ENCODE data around the gene HIGD1B. TPM values are rescaled to one million over a fixed set of nuclear protein-coding genes. Genes with fewer than 3 reads are reported as not detected.

HIGD1B gene
- polyA plus RNA-seq, 3 donors = not detected

DNA sequence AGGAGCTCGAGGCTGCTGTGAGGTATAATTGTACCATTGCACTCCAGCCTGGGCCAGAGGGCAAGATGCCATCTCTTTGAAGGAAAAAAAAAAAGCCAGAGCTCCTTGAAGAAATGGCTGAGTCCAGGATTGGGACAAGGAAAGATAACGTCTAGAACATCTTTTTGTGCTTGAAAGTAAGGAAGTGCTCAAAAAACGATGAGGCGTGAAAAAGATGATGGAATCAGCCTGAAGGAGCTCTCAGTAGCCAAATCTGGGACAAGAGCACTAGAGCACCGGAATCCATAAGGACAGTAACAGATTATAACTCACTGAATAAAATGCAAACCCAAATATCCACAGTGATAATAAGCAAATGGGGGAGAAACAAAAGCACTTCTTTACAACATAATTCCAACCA is 29.4 kb downstream of the HIGD1B start:
- Histone ChIP-seq H2AFZ (ENCODE audit: insufficient read depth, low read depth, low read length, poor library complexity, severe bottlenecking) (no peak overlapping the region), H3K9ac (ENCODE audit: insufficient read depth, low read length, poor library complexity, severe bottlenecking) (no peak overlapping the region), H3K27ac (ENCODE audit: low read depth in 1 of 2, low read length in 2 of 2) (no peak overlapping the region), H3K4me1 (ENCODE audit: control insufficient read depth in 1 of 2, insufficient read depth in 2 of 2, low read length in 2 of 2) (no peaks in the 10 kb centered on the region), H3K79me2 (ENCODE audit: insufficient read depth, low read length) (no peaks in the 10 kb centered on the region), H3K27me3 (ENCODE audit: control insufficient read depth in 2 of 2, insufficient read depth in 2 of 2, low read length in 2 of 2) (no peaks in the 10 kb centered on the region), H3K9me3 (replicated peaks in 1 of 2; ENCODE audit: control insufficient read depth in 1 of 2, insufficient read depth in 1 of 2, low read length in 2 of 2) (no peaks in the 10 kb centered on the region), H4K20me1 (ENCODE audit: insufficient read depth, low read length) (peaks cover 17% of the 10 kb centered on the region), H3K4me2 (replicated peaks; ENCODE audit: extremely low read depth, low read length, poor library complexity, severe bottlenecking) (no peak overlapping the region), H3K4me3 (replicated peaks in 1 of 3; ENCODE audit: low read depth in 2 of 3, low read length in 3 of 3) (no peak overlapping the region), H3K36me3 (replicated peaks in 1 of 2; ENCODE audit: control insufficient read depth in 1 of 2, insufficient read depth in 2 of 2, low read length in 2 of 2) (peaks cover 87 to 97% of the 10 kb centered on the region in 2 donors)
- no peak for TF ChIP-seq CTCF (IDR thresholded peaks at IDR 0.05)
- Mint-ChIP-seq H3K27ac (no peak overlapping the region), H3K4me1 (no peaks in the 10 kb centered on the region), H3K36me3 (peaks cover 79 to 96% of the 10 kb centered on the region in 2 donors), H3K9me3 (no peaks in the 10 kb centered on the region), H3K4me3 (no peak overlapping the region), H3K27me3 (ENCODE audit: low read depth in 3 of 3) (no peaks in the 10 kb centered on the region)
- 95% methylated on average over 4 of the region's 5 CpGs for WGBS (ENCODE audit: insufficient coverage)
- intact Hi-C loops (cut with micrococcal nuclease) = no loop called here
- no peak for DNase-seq

- Mint-ChIP-seq H3K27me3 (ENCODE audit: low read depth in 3 of 3) (no peaks in the 10 kb centered on the region), H3K4me3 (no peak overlapping the region), H3K27ac (peak overlapping the region in 2 of 7 donors; percentile 9 to 77), H3K36me3 (peaks cover 82 to 98% of the 10 kb centered on the region in 2 donors), H3K4me1 (no peaks in the 10 kb centered on the region), H3K9me3 (no peaks in the 10 kb centered on the region)
- H3K4me3 ChIP-seq (replicated peaks in 1 of 3; ENCODE audit: low read depth in 2 of 3, low read length in 3 of 3) = no peak overlapping the region
- no peak overlapping the region for H3K4me2 ChIP-seq (replicated peaks; ENCODE audit: extremely low read depth, low read length, poor library complexity, severe bottlenecking)
- H3K27me3 ChIP-seq (ENCODE audit: control insufficient read depth in 2 of 2, insufficient read depth in 2 of 2, low read length in 2 of 2) = no peaks in the 10 kb centered on the region
- peak in 1 of 3 donors; percentile 16 for DNase-seq
- H3K36me3 ChIP-seq (replicated peaks in 1 of 2; ENCODE audit: control insufficient read depth in 1 of 2, insufficient read depth in 2 of 2, low read length in 2 of 2) = peaks cover 88 to 97% of the 10 kb centered on the region in 2 donors
- H3K79me2 ChIP-seq (ENCODE audit: insufficient read depth, low read length) = no peaks in the 10 kb centered on the region
- intact Hi-C loops (cut with micrococcal nuclease) = no loop called here
- no peaks in the 10 kb centered on the region for H3K9me3 ChIP-seq (replicated peaks in 1 of 2; ENCODE audit: control insufficient read depth in 1 of 2, insufficient read depth in 1 of 2, low read length in 2 of 2)
- no peak overlapping the region for H3K9ac ChIP-seq (ENCODE audit: insufficient read depth, low read length, poor library complexity, severe bottlenecking)
- H2AFZ ChIP-seq (ENCODE audit: insufficient read depth, low read depth, low read length, poor library complexity, severe bottlenecking) = no peak overlapping the region
- H3K27ac ChIP-seq (ENCODE audit: low read depth in 1 of 2, low read length in 2 of 2) = no peak overlapping the region
- WGBS (ENCODE audit: insufficient coverage) = 50% methylated on average over 2 of the region's 6 CpGs
- peak; percentile 61 for TF ChIP-seq CTCF (IDR thresholded peaks at IDR 0.05)
- no peaks in the 10 kb centered on the region for H3K4me1 ChIP-seq (ENCODE audit: control insufficient read depth in 1 of 2, insufficient read depth in 2 of 2, low read length in 2 of 2)
- H4K20me1 ChIP-seq (ENCODE audit: insufficient read depth, low read length) = peaks cover 17% of the 10 kb centered on the region
These were observed 31.0 kb downstream of the HIGD1B start for GRCh38 chr17:44878627-44879221.

Measured in CD14-positive monocyte (primary cell).